Measurements from ENCODE around the gene KLB.
"Not testable (repeated sequence)": the region's sequence is repeated elsewhere in the genome, so short reads cannot be mapped to it uniquely, and the experiment has no call there.

KLB gene

DNA sequence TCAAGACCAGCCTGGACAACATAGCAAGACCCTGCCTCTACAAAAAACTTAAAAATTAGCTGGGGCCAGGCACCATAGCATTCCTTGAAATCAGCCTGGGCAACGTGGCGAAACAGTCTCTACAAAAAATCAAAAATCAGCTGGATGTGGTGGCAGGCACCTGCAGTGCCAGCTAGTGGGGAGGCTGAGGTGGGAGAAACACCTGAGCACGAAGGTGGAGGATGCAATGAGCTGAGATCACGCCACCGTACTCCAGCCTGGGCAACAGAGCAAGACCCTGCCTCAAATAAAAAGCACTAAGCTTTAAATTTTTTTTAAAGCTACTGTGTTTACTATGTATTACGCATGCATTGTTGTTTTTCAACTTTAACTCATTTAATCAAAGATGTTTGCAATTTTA, 48.8 kb downstream of the KLB start:
- TF ChIP-seq, protein P1, sequence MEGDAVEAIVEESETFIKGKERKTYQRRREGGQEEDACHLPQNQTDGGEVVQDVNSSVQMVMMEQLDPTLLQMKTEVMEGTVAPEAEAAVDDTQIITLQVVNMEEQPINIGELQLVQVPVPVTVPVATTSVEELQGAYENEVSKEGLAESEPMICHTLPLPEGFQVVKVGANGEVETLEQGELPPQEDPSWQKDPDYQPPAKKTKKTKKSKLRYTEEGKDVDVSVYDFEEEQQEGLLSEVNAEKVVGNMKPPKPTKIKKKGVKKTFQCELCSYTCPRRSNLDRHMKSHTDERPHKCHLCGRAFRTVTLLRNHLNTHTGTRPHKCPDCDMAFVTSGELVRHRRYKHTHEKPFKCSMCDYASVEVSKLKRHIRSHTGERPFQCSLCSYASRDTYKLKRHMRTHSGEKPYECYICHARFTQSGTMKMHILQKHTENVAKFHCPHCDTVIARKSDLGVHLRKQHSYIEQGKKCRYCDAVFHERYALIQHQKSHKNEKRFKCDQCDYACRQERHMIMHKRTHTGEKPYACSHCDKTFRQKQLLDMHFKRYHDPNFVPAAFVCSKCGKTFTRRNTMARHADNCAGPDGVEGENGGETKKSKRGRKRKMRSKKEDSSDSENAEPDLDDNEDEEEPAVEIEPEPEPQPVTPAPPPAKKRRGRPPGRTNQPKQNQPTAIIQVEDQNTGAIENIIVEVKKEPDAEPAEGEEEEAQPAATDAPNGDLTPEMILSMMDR (IDR thresholded peaks at IDR 0.05; ENCODE audit: low read length, missing control alignments), result no peak
- no peak overlapping the region for H3K4me3 ChIP-seq (replicated peaks; ENCODE audit: low read depth, low read length)
- DNase-seq (ENCODE audit: low read depth), result no peak

DNA sequence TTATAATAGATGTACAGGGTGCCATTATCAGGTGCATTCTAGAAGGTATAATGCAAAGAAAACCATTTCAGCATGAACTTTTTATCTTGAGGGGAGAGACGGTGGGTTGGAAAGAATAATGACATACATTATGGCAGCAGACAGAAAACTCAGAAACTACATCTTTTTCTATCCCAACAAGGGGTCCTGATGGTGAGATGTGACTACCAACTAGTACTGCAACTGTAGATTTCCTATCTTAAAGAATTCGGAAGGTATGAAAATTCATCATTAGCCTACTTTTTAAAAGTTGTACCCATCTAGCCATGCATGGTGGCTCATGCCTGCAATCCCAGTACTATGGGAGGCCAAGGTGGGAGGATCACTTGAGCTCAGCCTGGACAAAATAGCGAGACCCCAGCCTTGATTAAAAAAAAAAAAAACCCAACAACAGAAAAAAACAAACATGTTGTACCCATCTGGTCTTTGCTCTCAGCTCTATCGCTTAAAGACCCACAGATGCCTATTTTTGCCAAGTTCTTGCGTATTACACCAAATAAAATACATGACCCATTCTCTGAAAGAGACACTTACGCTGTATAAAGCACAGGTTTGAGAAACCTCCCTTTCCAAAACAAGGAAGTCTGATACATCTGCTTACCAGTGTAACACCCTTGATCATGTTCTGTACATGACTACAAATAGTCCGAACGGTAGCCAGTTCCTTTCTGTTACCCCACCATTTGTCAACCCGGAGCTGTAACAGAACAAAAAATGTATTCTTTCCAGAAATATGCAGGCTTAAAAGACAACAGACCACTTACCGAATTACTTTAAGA, 50.4 kb downstream of the KLB start:
- peak overlapping the region; percentile 96 for H3K4me3 ChIP-seq (replicated peaks; ENCODE audit: low read depth, low read length)
- TF ChIP-seq, protein P1 (IDR thresholded peaks at IDR 0.05; ENCODE audit: low read length, missing control alignments), result no peak
- DNase-seq (ENCODE audit: low read depth), result no peak

DNA sequence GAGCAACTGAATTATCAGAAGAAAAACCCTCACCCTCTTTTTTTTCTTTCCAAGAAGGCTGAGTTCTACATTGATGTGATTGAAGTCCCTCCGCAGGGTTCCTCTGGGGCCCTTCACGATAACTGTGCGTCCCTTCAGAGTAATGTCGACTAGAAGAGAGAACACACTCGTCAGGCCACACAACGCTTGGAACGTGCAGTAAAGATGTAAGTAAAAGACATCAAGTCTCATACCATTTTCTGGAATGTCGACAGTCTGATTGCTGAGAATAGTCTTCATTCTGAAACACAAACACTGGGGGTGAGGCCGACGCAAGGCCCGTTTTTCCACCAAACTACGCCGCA, 51.4 kb downstream of the KLB start:
- DNase-seq (ENCODE audit: low read depth), result not testable (repeated sequence)
- H3K4me3 ChIP-seq (replicated peaks; ENCODE audit: low read depth, low read length), result peak overlapping the region; percentile 96

DNA sequence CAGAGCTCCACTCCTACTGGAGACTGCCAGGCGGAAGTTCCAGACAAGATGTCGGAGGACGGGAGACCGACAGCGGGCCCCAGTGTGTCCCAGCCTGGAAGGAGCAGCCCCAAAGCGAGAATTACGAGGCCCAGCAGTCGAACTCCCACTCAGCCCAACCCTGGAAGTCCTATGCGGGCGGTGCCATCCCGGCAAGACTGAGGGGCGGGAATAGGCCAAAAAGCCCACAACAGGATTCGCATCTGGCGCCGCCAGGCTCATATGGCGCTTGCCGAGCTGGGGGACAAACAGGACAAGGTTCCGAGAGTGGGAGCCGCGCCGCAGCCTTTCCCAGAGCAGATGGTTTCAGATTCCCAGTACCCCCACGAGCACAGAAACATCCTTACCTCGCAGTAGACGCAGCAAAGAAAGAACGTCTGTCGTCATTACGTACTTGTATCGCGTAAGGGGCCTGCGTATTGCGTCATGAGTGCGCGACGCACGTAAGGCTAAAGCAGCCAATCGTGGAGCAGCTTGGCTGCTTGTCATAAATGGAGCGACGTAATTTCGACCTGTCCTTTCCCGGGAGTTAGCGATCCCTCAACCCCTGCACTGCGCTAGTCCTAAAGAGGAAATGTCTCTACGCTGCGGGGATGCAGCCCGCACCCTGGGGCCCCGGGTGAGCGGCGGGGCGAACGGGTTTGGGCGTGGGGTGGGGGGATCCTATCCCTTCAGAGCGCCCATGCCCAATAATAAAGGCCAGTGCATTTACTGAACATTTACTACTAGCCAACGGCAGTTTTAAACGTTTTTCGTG, 52.0 kb downstream of the KLB start, which contains the start of the genes LIAS and RPL9:
Gene LIAS (plus strand): TSS at position 552 of the 796 bp plus-strand sequence. CDS start 62 bp downstream, at position 614.
Gene RPL9 (minus strand): TSS at position 418 of the 796 bp plus-strand sequence. CDS start 483 bp downstream, outside the sequence.
- peak within 1 kb of the TSS; percentile 96 for H3K4me3 ChIP-seq (replicated peaks; ENCODE audit: low read depth, low read length)
- DNase-seq (ENCODE audit: low read depth), result peak; percentile 100
- TF ChIP-seq, protein P1 (IDR thresholded peaks at IDR 0.05; ENCODE audit: low read length, missing control alignments), result no peak

DNA sequence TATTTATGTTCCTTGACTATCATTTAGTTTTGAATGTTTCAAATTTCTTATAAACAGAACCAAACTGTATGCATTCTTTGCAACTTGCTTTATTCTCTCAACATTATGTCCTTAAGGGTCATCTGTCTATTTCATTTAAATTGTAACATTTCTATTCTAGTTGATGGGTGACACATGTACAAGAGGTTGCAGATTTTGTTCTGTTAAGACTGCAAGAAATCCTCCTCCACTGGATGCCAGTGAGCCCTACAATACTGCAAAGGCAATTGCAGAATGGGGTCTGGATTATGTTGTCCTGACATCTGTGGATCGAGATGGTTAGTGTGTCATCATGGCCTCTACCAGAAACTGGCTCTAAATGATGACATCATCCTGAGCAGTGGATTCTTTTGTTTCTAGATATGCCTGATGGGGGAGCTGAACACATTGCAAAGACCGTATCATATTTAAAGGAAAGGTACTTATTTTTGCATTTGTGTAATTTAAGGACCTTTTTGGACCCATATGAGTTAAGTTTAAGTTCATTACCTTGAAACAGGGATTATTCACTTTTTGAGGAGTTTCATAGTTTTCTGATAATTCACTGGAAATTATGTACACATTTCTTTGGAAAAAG, 58.3 kb downstream of the KLB start:
- no peak overlapping the region for H3K4me3 ChIP-seq (replicated peaks; ENCODE audit: low read depth, low read length)
- DNase-seq (ENCODE audit: low read depth), result peak; percentile 92
- TF ChIP-seq, protein P1 (IDR thresholded peaks at IDR 0.05; ENCODE audit: low read length, missing control alignments), result peak; percentile 33

DNA sequence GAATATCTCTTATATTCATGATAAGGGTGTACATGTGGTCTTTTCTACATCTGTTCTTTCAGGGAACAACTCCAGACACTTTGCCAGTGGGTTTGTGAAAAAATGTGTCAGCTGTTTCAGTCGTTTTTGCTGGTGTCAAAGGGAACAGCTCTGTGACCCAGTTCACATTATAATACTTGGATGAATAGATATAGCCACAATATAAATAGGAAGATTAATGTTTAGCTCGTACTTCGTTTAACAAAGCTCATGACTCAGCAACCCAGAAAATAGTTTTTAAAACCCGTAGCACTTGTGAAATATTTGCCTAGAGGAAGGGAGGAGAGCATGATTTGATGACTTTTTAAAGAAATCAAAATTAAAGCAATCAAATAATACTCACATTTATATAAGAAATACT, 60.0 kb downstream of the KLB start:
- H3K4me3 ChIP-seq (replicated peaks; ENCODE audit: low read depth, low read length), result no peak overlapping the region
- TF ChIP-seq, protein P1 (IDR thresholded peaks at IDR 0.05; ENCODE audit: low read length, missing control alignments), result no peak
- DNase-seq (ENCODE audit: low read depth), result no peak

DNA sequence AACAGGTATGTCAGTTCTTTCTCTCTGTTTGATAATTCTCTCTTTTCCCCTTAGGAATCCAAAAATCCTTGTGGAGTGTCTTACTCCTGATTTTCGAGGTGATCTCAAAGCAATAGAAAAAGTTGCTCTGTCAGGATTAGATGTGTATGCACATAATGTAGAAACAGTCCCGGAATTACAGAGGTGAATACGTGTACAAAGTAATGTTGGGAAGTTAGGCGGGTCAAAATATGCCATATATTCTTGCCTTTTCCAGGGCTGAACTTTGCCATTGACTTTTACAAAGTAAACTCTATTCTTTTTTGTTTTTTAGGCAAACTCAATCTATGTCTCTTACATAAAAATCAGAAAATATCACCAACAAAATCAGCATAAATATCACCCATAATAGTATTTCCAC, 60.7 kb downstream of the KLB start:
- TF ChIP-seq, protein P1 (IDR thresholded peaks at IDR 0.05; ENCODE audit: low read length, missing control alignments), result no peak
- no peak overlapping the region for H3K4me3 ChIP-seq (replicated peaks; ENCODE audit: low read depth, low read length)
- no peak for DNase-seq (ENCODE audit: low read depth)
